Activated T-cell treated with anti-CD3 and anti-CD28 coated beads, Interleukin-2, amount 50 U/mL, for 1 hour (primary cell): ENCODE measurements around the gene CDCP2.
"Not testable (repeated sequence)": the region's sequence is repeated elsewhere in the genome, so short reads cannot be mapped to it uniquely, and the experiment has no call there.

Experiments used
- DNase-seq: peaks from one replicate; pipeline ENCODE4 v3.0.0-alpha.2; 2020

CDCP2 gene

GRCh38 chr1:54114001-54114400 is 38.8 kb downstream of the CDCP2 start:
- DNase-seq, result no peak

DNA sequence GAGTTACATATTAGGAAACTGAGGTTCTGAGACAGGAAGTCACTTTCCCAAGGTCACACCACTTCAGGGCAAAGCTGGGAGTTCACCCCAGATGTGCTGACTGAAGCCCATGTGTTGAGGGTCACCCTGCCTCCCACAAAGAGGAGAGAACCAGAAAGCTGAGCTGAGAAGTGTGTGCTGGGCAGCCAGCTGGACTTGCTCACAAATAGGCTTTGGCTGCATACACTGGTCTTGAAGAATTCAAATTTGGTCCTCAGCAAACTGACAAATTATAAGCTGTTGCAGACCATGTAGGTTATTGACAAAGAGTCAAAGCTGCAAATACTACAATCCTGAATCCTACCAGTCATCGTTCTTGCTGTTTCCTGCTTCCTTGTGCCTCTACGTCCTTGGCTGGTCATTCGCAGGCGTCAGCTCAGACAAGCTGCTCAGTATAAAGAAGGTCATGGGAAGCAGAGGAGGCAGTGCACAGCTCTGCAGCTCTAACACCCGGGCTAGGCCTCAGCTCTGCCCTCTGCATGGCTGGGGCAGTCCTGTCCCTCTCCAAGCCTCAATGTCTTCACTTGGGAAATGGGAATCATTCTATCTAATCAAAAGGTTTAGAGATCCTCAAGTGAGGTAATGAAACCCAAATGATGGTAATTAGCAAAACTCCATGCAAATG is 40.0 kb downstream of the CDCP2 start:
- no peak for DNase-seq

- no peak for DNase-seq
These were observed 40.8 kb downstream of the CDCP2 start for GRCh38 chr1:54112027-54112426.

DNA sequence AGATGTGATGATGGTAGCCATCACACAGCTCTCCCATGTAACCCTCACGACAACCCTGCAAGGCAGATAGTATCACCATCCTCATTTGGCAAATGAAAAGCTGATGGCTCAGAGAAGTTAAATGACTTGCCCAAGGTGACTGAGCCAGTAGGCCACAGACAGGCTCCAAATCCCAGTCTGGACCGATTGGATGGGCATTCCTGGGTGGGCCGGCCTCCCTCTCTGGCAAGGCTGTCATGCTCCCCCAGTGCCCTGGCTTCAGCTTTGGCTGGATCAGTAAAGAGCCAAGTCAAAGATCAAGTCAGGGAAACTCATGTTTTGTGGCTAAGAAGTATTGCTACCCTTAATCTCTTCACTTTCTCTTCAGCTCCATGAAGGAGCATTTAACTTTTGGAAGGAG is 41.2 kb downstream of the CDCP2 start:
- DNase-seq, result no peak

GRCh38 chr1:54110996-54111395 is 41.8 kb downstream of the CDCP2 start:
- DNase-seq, result no peak

DNA sequence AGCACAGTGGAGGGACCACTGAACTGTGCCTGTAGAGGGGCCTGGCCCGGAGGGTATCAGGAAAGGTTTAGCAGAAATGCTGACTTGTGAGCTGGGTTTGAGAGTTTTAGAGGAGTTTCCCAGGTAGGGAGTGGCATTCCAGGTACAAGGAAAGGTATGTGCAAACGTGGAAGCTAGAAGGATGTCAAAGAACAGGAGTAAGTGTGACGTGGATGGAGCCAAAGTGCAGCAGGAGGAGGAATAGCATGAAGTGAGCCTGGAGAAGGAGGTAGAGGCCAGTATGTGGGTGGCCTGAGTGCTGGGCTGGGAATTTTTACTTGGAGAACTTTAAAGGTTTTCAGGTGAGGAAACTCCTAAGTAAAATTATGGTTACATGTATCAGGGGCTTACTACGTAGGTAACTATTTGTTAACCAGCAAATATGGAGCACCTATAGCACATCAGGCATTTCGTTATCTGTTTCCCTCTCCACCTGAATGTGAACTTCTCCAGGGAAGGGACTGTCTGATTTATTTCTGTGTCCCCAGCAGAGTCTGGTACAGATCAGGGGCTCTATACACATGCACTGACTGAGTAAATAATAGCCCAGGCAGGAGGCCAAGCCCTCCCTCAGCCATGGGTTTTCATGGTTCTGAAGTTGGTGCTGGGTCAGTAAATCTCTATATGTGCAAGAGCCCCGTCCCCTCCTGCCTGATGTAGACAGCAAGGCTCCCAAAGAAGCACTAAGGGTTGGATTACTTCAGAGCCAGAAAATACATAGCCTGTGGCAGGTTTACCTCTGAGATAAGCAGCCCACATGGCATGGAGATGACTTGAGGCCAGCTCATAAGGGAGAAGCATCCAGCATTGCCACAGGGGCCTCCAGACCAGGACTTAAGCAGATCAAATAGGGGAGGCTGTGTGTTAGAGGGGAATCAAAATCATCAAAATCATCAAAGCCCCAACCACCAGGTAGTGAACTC is 43.4 kb downstream of the CDCP2 start:
- no peak for DNase-seq

GRCh38 chr1:54108156-54108555 is 44.6 kb downstream of the CDCP2 start:
- no peak for DNase-seq

DNA sequence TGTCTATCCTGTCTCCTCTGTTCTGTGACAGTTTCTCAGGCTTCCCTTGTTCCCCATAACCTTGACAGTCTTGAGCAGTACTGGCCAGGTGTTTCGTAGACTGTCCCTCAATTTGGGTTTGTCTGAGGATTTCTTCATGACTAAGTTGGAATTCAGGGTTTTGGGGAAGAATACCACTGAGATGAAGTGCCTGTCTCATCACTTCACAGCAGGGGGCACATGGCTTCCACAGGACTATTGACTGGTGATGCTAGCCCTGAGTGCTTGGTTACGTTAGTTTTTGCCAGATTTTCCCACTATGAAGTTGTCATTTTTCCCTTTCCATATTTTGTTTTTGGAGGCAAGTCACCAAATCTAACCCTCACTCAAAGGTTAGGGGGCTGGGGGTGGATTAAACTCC is 45.7 kb downstream of the CDCP2 start:
- DNase-seq, result no peak

DNA sequence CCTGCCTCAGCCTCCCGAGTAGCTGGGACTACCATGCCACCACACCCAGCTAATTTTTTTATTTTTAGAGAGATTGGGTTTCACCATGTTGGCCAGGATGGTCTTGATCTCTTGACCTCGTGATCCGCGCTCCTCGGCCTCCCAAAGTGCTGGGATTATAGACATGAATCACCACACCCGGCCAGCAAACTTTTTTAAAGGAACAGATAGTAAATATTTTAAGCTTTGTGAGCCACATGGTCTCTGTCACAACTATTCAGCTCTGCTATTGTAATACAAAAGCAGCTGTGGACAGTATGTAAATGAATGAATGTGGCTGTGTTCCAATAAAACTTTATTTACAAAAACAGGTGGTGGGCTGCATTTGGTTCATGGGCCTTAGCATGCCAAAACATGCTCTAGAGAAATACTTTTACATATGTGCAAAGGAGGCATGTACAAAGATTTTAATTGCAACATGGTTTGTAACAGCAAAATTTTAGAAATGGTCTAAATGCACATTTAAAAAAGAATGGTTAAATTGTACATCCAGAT is 47.0 kb downstream of the CDCP2 start:
- no peak for DNase-seq

- DNase-seq, result no peak
These were observed 47.7 kb downstream of the CDCP2 start for GRCh38 chr1:54105080-54105479.

GRCh38 chr1:54104613-54105012 is 48.2 kb downstream of the CDCP2 start:
- not testable (repeated sequence) for DNase-seq

GRCh38 chr1:54103414-54103813 is 49.4 kb downstream of the CDCP2 start:
- DNase-seq, result no peak

- no peak for DNase-seq
These were observed 52.3 kb downstream of the CDCP2 start for GRCh38 chr1:54100500-54100899.

- DNase-seq, result no peak
These were observed 53.7 kb downstream of the CDCP2 start for GRCh38 chr1:54099061-54099610.

GRCh38 chr1:54096877-54097240 is 55.9 kb downstream of the CDCP2 start:
- DNase-seq, result no peak

GRCh38 chr1:54096227-54096876 is 56.4 kb downstream of the CDCP2 start:
- DNase-seq, result no peak

DNA sequence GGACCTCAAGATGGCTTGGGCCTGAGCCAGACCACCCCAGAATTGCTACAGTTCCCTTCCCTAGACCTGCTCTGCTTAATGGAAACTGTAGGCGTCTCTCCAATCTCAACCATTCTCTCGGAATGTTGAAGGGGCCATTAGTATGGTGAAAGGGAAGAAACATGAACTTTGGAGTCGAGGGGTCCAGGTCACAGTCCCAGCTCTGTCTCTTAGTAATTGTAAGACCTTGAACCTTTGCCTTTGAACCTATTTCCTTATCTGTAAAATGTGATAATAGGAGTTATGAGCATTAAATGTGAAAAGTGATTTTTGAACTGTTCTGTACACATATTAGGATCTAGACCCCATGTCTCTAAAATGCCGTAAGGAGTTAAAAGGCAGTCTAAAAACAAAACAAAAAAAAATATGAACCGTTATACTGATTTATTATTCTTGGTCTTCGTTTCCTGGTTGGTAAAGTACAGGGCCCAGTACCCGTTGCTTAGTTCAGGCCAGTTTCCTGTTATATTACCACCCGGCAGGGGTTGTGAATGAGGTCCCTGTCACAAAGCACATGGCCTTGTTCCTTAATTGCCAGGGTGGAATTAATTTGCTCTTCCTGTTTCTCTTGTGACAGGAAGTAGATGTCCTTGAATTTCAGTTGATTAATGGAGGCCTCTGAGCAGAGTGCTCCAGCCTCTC is 57.1 kb downstream of the CDCP2 start:
- DNase-seq, result no peak

DNA sequence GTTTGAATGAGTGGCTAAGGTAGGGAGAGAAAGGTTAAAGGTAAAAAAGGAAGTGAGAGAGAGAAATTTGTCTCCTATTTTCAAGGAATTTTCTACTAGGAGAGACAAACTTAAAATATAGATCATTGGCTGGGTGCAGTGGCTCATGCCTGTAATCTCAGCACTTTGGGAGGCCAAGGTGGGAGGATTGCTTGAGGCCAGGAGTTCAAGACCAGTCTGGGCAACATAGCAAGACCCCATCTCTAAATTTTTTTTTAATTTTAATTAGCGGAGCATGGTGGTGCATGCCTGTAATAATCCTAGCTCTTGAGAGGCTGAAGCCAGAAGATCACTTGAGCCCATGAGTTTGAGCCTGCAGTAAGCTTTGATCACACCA is 58.1 kb downstream of the CDCP2 start:
- DNase-seq, result not testable (repeated sequence)

DNA sequence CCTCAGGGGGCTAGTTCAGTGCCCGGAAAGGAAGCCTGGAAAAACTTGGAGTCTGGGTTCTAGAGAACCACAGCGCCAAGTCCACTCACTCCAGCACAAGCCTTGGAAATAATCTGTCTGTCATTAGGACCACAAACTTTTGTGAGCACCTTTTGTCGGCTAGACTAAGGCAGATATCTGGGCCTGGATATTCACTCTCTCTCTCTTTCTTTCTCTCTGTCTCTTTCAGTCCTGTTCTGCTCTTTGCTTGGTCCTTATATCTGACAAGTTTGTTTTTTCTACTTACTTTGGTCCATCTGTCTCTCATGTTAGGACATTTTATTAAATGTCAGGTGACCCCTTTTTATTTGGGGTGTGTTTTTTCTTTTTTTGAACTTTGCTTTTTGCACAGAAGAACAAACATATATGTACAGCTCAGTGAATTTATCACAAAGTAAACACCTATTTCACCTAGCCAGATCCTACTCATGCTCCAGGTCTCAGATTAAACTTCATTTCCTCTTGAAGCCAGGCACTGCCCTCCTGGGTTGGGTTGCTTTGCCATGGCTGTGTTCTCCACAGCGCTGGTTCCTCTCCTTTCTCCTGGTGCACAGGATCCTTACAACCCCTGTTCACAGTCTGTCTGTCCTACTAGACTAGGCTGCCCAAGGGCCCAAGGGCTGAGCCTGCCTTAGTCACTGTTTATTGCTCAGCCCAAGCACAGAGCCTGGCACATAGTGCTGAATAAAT is 58.6 kb downstream of the CDCP2 start:
- DNase-seq, result no peak

- no peak for DNase-seq
These were observed 61.1 kb downstream of the CDCP2 start for GRCh38 chr1:54091666-54092065.

GRCh38 chr1:54088385-54088784 is 64.4 kb downstream of the CDCP2 start:
- DNase-seq, result no peak

- no peak for DNase-seq
These were observed 66.0 kb downstream of the CDCP2 start for GRCh38 chr1:54086754-54087153.
